ENCODE results near the gene RP9.

GRCh38 chr7:33061282-33061937 is 47.8 kb downstream of the RP9 start:
- no peak for TF ChIP-seq CTCF (IDR thresholded peaks at IDR 0.05)
- TF ChIP-seq POLR2A (IDR thresholded peaks at IDR 0.05), result no peak

Measured in ovary (tissue), 3 donors.